Mucosa of rectum (tissue), 2 donors: Measurements from ENCODE around the gene CTNND2.

Experiments
- H3K27ac ChIP-seq, 2 donors: one replicate each; pipeline ENCODE4 v1.7.0; 2013; ENCODE audit warnings: inconsistent platforms in 2 of 2, low read depth in 2 of 2, low read length in 2 of 2
- H3K27me3 ChIP-seq, 2 donors: one replicate each; pipeline ENCODE4 v1.7.0; 2013; ENCODE audit warnings: low read length in 2 of 2; ENCODE audit not compliant: control insufficient read depth in 2 of 2, insufficient read depth in 2 of 2
- H3K36me3 ChIP-seq, 2 donors: one replicate each; pipeline ENCODE4 v1.7.0; 2013; ENCODE audit warnings: low read length in 2 of 2; ENCODE audit not compliant: control insufficient read depth in 2 of 2, insufficient read depth in 2 of 2
- H3K4me1 ChIP-seq, 2 donors: one replicate each; pipeline ENCODE4 v1.7.0; 2013; ENCODE audit warnings: low read length in 2 of 2, mild to moderate bottlenecking in 1 of 2; ENCODE audit not compliant: control insufficient read depth in 2 of 2, insufficient read depth in 2 of 2
- H3K4me3 ChIP-seq, 2 donors: one replicate each; pipeline ENCODE4 v1.7.0; 2013; ENCODE audit warnings: low read length in 2 of 2
- H3K9ac ChIP-seq, 2 donors: one replicate each; pipeline ENCODE4 v1.7.0; 2013; ENCODE audit warnings: low read length in 2 of 2, low read depth in 1 of 2, mild to moderate bottlenecking in 1 of 2
- H3K9me3 ChIP-seq, 2 donors: one replicate each; pipeline ENCODE4 v1.7.0; 2013; ENCODE audit warnings: low read length in 2 of 2; ENCODE audit not compliant: control insufficient read depth in 2 of 2
- donor health status: healthy.
- donor health status: Normal muscosa, but diverticular disease.

Gene CTNND2

DNA sequence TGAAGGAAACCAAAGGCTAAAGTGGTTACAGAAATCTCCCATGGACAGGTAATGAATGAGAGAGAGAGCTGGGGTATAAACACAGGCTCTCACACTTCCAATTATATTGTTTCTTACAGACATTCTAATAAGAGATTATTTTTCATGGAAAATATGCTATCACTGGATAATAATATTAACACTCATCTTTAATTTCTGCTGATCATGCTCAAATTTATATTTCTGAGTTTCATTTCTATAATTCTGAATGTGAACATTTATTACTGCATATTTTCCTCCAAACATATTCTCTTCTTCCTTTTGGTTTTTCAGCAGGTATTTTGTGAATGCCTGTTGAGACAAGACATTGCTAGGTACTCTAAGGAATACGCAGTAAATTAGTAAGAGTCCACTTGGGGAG is 733.0 kb downstream of the CTNND2 start:
- no peaks in the 10 kb centered on the region for H3K9me3 ChIP-seq
- H3K9ac ChIP-seq, result no peak overlapping the region
- H3K4me3 ChIP-seq, result no peak overlapping the region
- H3K36me3 ChIP-seq, result no peaks in the 10 kb centered on the region
- no peaks in the 10 kb centered on the region for H3K27me3 ChIP-seq
- H3K4me1 ChIP-seq, result no peaks in the 10 kb centered on the region
- H3K27ac ChIP-seq, result no peak overlapping the region

DNA sequence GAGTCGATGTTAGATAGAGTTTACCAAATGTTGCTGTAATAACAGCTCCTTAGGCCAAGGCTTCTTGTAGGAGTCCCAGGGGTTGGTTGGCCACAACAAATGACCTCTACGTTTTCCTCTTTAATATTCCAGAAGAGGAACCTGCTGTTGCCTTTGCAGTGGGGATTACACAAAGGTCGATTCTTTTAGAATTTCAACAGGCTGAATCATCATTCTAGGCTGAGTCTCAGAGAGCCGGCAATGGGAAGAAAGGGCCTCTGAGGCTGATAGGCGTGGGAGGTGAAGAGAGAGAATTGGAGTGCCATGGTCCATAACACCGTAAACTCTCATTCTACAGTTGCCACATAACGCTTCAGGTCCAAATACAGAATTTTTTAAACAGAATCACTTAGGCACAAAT is 737.3 kb downstream of the CTNND2 start:
- H3K9ac ChIP-seq, result no peak overlapping the region
- H3K4me3 ChIP-seq, result no peak overlapping the region
- H3K27ac ChIP-seq, result no peak overlapping the region
- H3K36me3 ChIP-seq, result no peaks in the 10 kb centered on the region
- no peaks in the 10 kb centered on the region for H3K4me1 ChIP-seq
- no peaks in the 10 kb centered on the region for H3K9me3 ChIP-seq
- H3K27me3 ChIP-seq, result no peaks in the 10 kb centered on the region

DNA sequence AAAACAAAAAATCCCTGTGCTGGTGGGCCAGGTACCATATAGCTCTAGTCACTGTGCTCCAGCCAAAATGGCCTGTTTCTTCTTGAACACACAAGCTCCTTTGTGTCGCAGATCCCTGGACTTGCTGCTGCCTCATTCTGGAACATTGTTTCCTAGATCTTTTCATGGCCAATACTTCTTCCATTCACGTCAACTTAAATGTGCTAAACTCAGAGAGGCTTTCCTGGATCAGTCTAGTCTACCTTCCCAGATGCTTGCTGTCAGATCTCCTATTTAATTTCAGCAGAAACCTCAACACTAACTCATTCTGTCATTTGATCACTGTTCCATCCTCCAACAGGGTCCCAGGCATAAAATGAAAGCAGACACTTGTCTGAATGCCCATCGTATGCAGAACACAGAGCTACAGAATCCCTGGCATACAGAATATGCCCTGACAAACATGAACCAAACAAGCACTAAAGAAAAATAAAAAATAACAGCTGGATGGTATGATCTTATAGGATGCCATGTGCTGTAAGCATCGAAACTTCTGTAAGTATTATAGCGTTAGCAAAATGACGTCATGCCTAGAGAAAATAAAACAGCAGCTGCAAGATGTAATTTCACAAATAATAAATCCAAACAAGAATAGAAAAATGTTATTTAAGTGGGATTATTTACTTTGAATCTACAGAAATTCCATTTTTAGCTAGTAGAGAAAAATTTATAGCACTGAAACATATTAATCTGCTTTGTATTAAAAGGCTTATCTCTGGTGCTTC is 739.5 kb downstream of the CTNND2 start:
- Histone ChIP-seq H3K9ac (no peak overlapping the region), H3K4me1 (no peaks in the 10 kb centered on the region), H3K4me3 (no peak overlapping the region), H3K36me3 (no peaks in the 10 kb centered on the region), H3K27ac (no peak overlapping the region), H3K9me3 (no peaks in the 10 kb centered on the region), H3K27me3 (no peaks in the 10 kb centered on the region)

DNA sequence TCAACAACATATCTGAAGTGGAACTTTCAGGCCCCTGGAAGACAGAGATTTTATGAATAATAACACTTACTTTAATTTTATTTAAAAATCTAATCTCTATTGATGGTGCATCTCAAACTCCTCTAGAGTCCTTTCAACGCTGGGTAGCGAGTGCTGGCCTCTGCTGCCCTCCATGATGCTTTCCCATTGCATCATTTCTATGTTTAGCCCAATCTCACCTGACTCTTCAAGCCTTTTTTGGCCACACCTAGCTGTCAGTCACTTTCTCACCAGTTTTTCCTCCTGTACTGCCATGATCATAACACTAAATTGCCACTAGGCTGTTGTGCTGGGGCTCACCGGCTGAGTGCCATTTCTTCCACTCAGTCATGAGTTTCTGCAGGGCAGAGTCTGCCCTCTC is 747.1 kb downstream of the CTNND2 start:
- Histone ChIP-seq H3K36me3 (no peaks in the 10 kb centered on the region), H3K9me3 (no peaks in the 10 kb centered on the region), H3K4me1 (no peaks in the 10 kb centered on the region), H3K9ac (no peak overlapping the region), H3K27me3 (no peaks in the 10 kb centered on the region), H3K27ac (no peak overlapping the region), H3K4me3 (no peak overlapping the region)

DNA sequence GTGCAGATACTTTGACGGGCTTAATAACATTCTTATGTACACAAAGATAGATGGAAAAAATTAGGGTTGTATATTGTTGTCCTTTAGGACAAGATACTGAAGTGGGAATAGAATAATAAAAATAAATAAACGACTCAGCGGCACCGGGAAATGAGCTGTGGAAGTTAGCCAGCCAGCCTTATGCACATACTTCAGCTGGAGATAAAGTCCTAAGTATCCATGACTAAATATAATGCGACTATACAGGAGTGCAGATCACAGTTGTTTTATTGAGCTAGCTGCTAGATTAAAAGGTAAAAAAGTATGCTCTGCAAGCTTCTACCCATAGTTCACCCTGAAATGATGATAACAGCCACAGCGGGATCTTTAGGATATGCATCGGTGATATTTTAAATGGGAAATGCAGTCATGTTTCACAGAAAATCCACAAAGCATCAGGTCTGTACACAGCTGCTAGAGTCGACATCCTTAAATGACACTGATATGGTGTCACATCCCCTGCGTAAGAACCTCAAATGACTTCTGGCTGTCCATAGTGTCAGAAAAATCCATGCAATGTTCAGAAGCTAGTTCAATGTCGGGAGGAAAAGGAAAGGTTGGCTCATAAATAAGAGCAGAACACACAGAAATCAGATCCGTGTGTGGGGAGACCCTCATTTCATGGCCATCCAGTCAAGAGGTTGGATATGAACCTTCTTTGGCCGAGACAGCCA is 750.4 kb downstream of the CTNND2 start:
- Histone ChIP-seq H3K4me1 (no peaks in the 10 kb centered on the region), H3K27me3 (no peaks in the 10 kb centered on the region), H3K9me3 (no peaks in the 10 kb centered on the region), H3K4me3 (no peak overlapping the region), H3K36me3 (no peaks in the 10 kb centered on the region), H3K9ac (no peak overlapping the region), H3K27ac (no peak overlapping the region)

DNA sequence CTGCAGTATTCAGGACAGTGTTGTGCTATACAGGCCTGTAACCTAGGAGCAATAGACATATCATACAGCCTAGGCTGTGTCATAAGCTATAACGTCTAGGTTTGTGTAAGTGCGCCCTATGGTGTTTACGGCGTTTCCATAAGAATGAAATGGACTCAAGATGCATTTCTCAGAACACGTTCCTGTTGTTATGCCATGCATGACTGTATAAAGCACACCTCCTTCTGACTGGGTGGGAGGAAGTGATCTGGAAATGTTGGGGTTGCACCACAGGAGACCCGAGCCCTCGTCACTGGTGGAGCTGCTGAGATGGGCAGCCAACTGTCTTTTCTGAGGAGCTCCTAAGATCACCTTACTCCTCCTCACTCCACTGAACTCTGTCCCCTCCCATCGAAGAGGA is 751.9 kb downstream of the CTNND2 start:
- H3K36me3 ChIP-seq, result no peaks in the 10 kb centered on the region
- no peaks in the 10 kb centered on the region for H3K4me1 ChIP-seq
- no peak overlapping the region for H3K27ac ChIP-seq
- H3K9ac ChIP-seq, result no peak overlapping the region
- H3K9me3 ChIP-seq, result no peaks in the 10 kb centered on the region
- no peak overlapping the region for H3K4me3 ChIP-seq
- no peaks in the 10 kb centered on the region for H3K27me3 ChIP-seq

DNA sequence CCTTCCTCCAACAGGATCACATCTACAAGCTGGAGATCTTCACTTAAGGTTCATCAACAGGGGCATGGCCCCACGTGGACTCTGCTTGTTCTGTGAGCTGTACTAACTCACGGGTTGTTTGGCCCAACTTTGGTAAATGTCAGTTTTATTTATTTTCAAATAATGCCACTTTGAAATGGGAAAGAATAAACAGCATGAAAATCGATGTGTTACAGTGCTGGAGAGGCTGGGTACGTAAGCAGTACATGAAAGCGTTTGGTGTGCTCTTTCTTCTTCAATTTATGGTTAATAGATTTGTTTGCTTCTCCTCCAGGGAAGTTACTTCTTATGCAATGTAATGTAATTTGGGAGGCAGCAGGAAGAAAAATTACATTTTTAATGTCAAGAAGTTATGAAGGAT is 753.3 kb downstream of the CTNND2 start:
- Histone ChIP-seq H3K36me3 (no peaks in the 10 kb centered on the region), H3K4me1 (no peaks in the 10 kb centered on the region), H3K4me3 (no peak overlapping the region), H3K9ac (no peak overlapping the region), H3K27ac (no peak overlapping the region), H3K9me3 (no peaks in the 10 kb centered on the region), H3K27me3 (no peaks in the 10 kb centered on the region)

DNA sequence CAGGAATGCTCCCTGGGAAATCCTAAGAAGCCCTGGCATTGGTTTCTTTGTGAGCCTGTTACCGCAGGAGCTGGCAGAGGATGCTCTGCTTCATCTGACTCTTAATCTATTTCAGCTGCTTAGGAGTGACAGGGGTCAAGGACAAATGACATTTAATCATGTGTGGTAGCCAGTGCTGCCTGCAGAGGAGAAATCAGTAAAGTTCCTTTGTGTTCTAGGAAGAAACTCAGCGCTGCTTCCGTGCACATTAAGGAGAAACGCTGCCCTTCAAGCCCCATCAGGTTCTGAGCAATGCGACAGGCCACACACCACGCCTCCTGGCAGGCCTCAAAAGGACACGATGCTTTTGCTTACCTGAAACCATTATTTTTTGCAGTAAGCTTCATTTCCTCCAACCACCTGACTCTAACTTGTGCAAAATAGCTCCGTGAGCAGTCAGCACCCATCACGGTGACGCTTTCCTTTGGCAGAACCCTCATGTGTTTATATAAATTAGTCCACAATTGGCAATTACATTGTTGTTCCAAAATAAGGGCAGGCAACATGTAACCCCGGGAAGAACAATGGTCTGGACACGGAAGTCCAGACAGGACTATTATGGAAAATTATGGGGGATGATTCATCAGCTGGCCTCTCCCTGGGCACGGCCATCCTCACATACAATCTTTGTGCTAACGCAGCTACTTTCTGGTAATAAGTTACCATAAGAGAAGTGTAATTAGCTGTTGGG is 755.3 kb downstream of the CTNND2 start:
- no peak overlapping the region for H3K27ac ChIP-seq
- no peaks in the 10 kb centered on the region for H3K4me1 ChIP-seq
- no peaks in the 10 kb centered on the region for H3K36me3 ChIP-seq
- no peaks in the 10 kb centered on the region for H3K27me3 ChIP-seq
- H3K9ac ChIP-seq, result no peak overlapping the region
- H3K4me3 ChIP-seq, result no peak overlapping the region
- H3K9me3 ChIP-seq, result no peaks in the 10 kb centered on the region

DNA sequence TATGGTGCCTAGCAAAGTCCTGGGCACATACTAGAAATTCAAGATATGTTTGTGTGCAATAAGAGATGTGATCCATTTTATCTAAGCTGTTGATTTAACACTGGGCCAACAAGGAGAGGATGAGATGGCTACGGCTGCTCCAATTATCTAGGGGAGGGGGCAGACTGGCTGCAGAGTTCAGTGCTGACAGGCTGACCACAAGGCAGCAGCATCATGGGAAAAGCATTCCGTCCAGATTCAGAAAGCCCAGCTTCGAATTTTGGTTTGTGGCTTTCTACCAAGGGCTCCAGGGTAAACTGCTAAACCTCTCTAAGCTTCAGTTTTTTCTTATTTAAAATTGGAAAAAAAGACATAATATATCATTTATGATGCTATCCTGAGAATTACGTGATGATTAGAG is 758.1 kb downstream of the CTNND2 start:
- Histone ChIP-seq H3K36me3 (no peaks in the 10 kb centered on the region), H3K9ac (no peak overlapping the region), H3K4me1 (no peaks in the 10 kb centered on the region), H3K4me3 (no peak overlapping the region), H3K9me3 (no peaks in the 10 kb centered on the region), H3K27me3 (no peaks in the 10 kb centered on the region), H3K27ac (no peak overlapping the region)
